Measurements from ENCODE around the gene PIAS1.
"Not testable (repeated sequence)": the region's sequence is repeated elsewhere in the genome, so short reads cannot be mapped to it uniquely, and the experiment has no call there.

The PIAS1 gene

GRCh38 chr15:68034719-68035293, 19.3 kb upstream of the PIAS1 start:
- no peak for DNase-seq

GRCh38 chr15:68038246-68038645, 15.9 kb upstream of the PIAS1 start:
- no peak for DNase-seq

- no peak for DNase-seq
Measured at GRCh38 chr15:68040144-68040543, 14.0 kb upstream of the PIAS1 start.

- DNase-seq, result no peak
Measured at GRCh38 chr15:68042156-68042854, 11.8 kb upstream of the PIAS1 start.

GRCh38 chr15:68042855-68043222, 11.3 kb upstream of the PIAS1 start:
- no peak for DNase-seq

- no peak for DNase-seq
Measured at GRCh38 chr15:68045289-68046265, 8.5 kb upstream of the PIAS1 start.

- DNase-seq, result no peak
Measured at GRCh38 chr15:68047826-68048225, 6.3 kb upstream of the PIAS1 start.

GRCh38 chr15:68051109-68051508, 3.0 kb upstream of the PIAS1 start:
- DNase-seq, result no peak

- DNase-seq, result no peak
Measured at GRCh38 chr15:68051907-68052306, 2.2 kb upstream of the PIAS1 start.

- no peak for DNase-seq
Measured at GRCh38 chr15:68052431-68052830, 1.7 kb upstream of the PIAS1 start.

- DNase-seq, result no peak
Measured at GRCh38 chr15:68053001-68053400, 1.1 kb upstream of the PIAS1 start.

GRCh38 chr15:68054628-68055223, 611 bp downstream of the PIAS1 start:
- DNase-seq, result peak; percentile 13

GRCh38 chr15:68055224-68055705, 1.1 kb downstream of the PIAS1 start:
- DNase-seq, result peak; percentile 61

- DNase-seq, result no peak
Measured at GRCh38 chr15:68056097-68056865, 2.2 kb downstream of the PIAS1 start.

- no peak for DNase-seq
Measured at GRCh38 chr15:68057034-68057433, 2.9 kb downstream of the PIAS1 start.

- DNase-seq, result no peak
Measured at GRCh38 chr15:68057758-68058157, 3.6 kb downstream of the PIAS1 start.

GRCh38 chr15:68058970-68059369, 4.9 kb downstream of the PIAS1 start:
- not testable (repeated sequence) for DNase-seq

- DNase-seq, result no peak
Measured at GRCh38 chr15:68059630-68060029, 5.5 kb downstream of the PIAS1 start.

GRCh38 chr15:68061171-68061570, 7.1 kb downstream of the PIAS1 start:
- DNase-seq, result no peak

- no peak for DNase-seq
Measured at GRCh38 chr15:68061602-68062001, 7.5 kb downstream of the PIAS1 start.

- DNase-seq, result no peak
Measured at GRCh38 chr15:68062214-68062613, 8.1 kb downstream of the PIAS1 start.

- no peak for DNase-seq
Measured at GRCh38 chr15:68062946-68063465, 8.9 kb downstream of the PIAS1 start.

Data from HCEC 1CT (cell line).